K562 treated with DMSO at 1 percent for 4 hours (cell line): Measurements from ENCODE around the gene ACER2. TPM values are rescaled to one million over a fixed set of nuclear protein-coding genes. Genes with fewer than 3 reads are reported as not detected.

Source experiments
- total RNA-seq: library from RNA; unstranded; fragments of 300-600 nt; gene quantifications from 2 replicates; pipeline ENCODE4 v1.2.3, GENCODE V29; 2022; ENCODE audit not compliant: insufficient read depth

ACER2 gene
- 2.3 and 3.0 TPM in 2 replicates for total RNA-seq

GRCh38 chr9:19408693-19409400 is at the start of gene ACER2:
Gene ACER2 (plus strand): TSS chr9:19409009. CDS start chr9:19409085, 76 bp downstream.

Other genes with a start within 250 kb of the ACER2 start
- gene DENND4C, start 178.3 kb upstream of the ACER2 start, total RNA-seq, result 7.6 and 9.5 TPM in 2 replicates
- 2,417 and 2,447 TPM in 2 replicates for gene RPS6, start 28.8 kb upstream of the ACER2 start, total RNA-seq